Erythroblast (primary cell): ENCODE data around the gene PER3.

Source experiments
- DNase-seq, 2 experiments: peaks; one replicate each; lab custom pipeline; 2025; lab: John Stamatoyannopoulos, UW
- GATA1 ChIP-seq: IDR thresholded peaks from 2 replicates; pipeline ENCODE4 v1.6.1; 2011; ENCODE audit warnings: low read depth, mild to moderate bottlenecking, control low read depth, low read length, moderate library complexity
- POLR2A ChIP-seq: IDR thresholded peaks from 2 replicates; pipeline ENCODE4 v1.6.1; 2011; ENCODE audit warnings: mild to moderate bottlenecking, low read length

The PER3 gene

GRCh38 chr1:7767176-7767575 is 16.9 kb upstream of the PER3 start:
- no peak for TF ChIP-seq GATA1
- TF ChIP-seq POLR2A: no peak
- no peak for DNase-seq

- no peak for DNase-seq
- no peak for TF ChIP-seq POLR2A
These were observed 15.5 kb upstream of the PER3 start for GRCh38 chr1:7768583-7768982.

- TF ChIP-seq GATA1 (no peak), POLR2A (no peak)
- no peak for DNase-seq
These were observed 14.2 kb upstream of the PER3 start for GRCh38 chr1:7769673-7770412.

GRCh38 chr1:7770669-7770996 is 13.5 kb upstream of the PER3 start:
- DNase-seq: peak; percentile 60 to 71

GRCh38 chr1:7770997-7771822 is 12.9 kb upstream of the PER3 start, which contains the start of gene VAMP3:
Gene VAMP3, plus strand, starts transcription at chr1:7771296. Its CDS starts 88 bp downstream, at chr1:7771384.
- DNase-seq: peak; percentile 91 to 95
- peak; percentile 49 for TF ChIP-seq POLR2A
- no peak for TF ChIP-seq GATA1

More at GRCh38 chr1:7770669-7770996, 13.5 kb upstream of the PER3 start:
- no peak for TF ChIP-seq POLR2A

- TF ChIP-seq GATA1: no peak
- no peak for TF ChIP-seq POLR2A
- DNase-seq: peak; percentile 31 to 48
These were observed 12.2 kb upstream of the PER3 start for GRCh38 chr1:7771823-7772299.

- TF ChIP-seq POLR2A: no peak
- TF ChIP-seq GATA1: no peak
- no peak for DNase-seq
These were observed 6.5 kb upstream of the PER3 start for GRCh38 chr1:7777591-7777990.

GRCh38 chr1:7778133-7778628 is 5.9 kb upstream of the PER3 start:
- TF ChIP-seq POLR2A (no peak), GATA1 (no peak)
- DNase-seq: no peak

GRCh38 chr1:7780976-7781375 is 3.1 kb upstream of the PER3 start:
- DNase-seq: no peak
- TF ChIP-seq GATA1 (no peak), POLR2A (no peak)

GRCh38 chr1:7781501-7781900 is 2.6 kb upstream of the PER3 start:
- DNase-seq: no peak
- TF ChIP-seq POLR2A (no peak), GATA1 (no peak)

GRCh38 chr1:7781923-7782495 is 2.1 kb upstream of the PER3 start:
- TF ChIP-seq GATA1 (no peak), POLR2A (no peak)
- DNase-seq: no peak

- TF ChIP-seq POLR2A (no peak), GATA1 (no peak)
- peak; percentile 74 to 77 for DNase-seq
These were observed 846 bp upstream of the PER3 start for GRCh38 chr1:7783178-7783711.

GRCh38 chr1:7784492-7785071 is 491 bp downstream of the PER3 start:
- TF ChIP-seq GATA1 (no peak), POLR2A (no peak)
- no peak for DNase-seq

GRCh38 chr1:7785108-7785507 is 1.0 kb downstream of the PER3 start:
- no peak for TF ChIP-seq POLR2A
- no peak for TF ChIP-seq GATA1
- DNase-seq: no peak
